Fibroblast of lung (primary cell): ENCODE measurements around the gene SEC24C. TPM values are rescaled to one million over a fixed set of nuclear protein-coding genes. Genes with fewer than 3 reads are reported as not detected.
A peak's percentile ranks its signal among the peaks of the same experiment; 100 is the strongest.

Experiments used
- DNase-seq, 2 donors: peaks; one replicate each; pipeline versions ENCODE4 v3.0.0 to v3.0.0-alpha.2; 2010; ENCODE audit warnings: low read depth in 2 of 2
- H2AFZ ChIP-seq: 2 replicates; pipeline ENCODE4 v1.5.1; 2012; ENCODE audit warnings: low read length, control low read depth, inconsistent platforms
- H3K27ac ChIP-seq: 2 replicates; pipeline ENCODE4 v1.5.1; 2011; ENCODE audit warnings: low read length, control low read depth; ENCODE audit not compliant: insufficient read depth
- H3K27me3 ChIP-seq: 2 replicates; pipeline ENCODE4 v1.5.1; 2011; ENCODE audit warnings: mild to moderate bottlenecking, low read length; ENCODE audit not compliant: control insufficient read depth, insufficient read depth
- H3K36me3 ChIP-seq: 2 replicates; pipeline ENCODE4 v1.5.1; 2011; ENCODE audit warnings: low read length; ENCODE audit not compliant: control insufficient read depth, insufficient read depth
- H3K4me1 ChIP-seq: 2 replicates; pipeline ENCODE4 v1.5.1; 2011; ENCODE audit warnings: low read length; ENCODE audit not compliant: control insufficient read depth, insufficient read depth; ENCODE audit errors: extremely low read depth
- H3K4me2 ChIP-seq: 2 replicates; pipeline ENCODE4 v1.5.1; 2011; ENCODE audit warnings: low read length, control low read depth; ENCODE audit not compliant: insufficient read depth; ENCODE audit errors: extremely low read depth
- H3K4me3 ChIP-seq, 4 experiments: fragments of 200-600 bp in 1 of 4; sonication (generic) in 1 of 4; replicated peaks in 1 of 4; 2 replicates each; pipeline ENCODE4 v1.5.1; 2011 to 2016; ENCODE audit warnings: low read length in 4 of 4, low read depth in 3 of 4, mild to moderate bottlenecking in 3 of 4, control low read depth in 2 of 4, inconsistent platforms in 1 of 4, mixed read lengths in 1 of 4; ENCODE audit not compliant: insufficient read depth in 1 of 4; ENCODE audit errors: control extremely low read depth in 1 of 4
- H3K79me2 ChIP-seq: 2 replicates; pipeline ENCODE4 v1.5.1; 2012; ENCODE audit warnings: mild to moderate bottlenecking, low read length, inconsistent platforms; ENCODE audit not compliant: control insufficient read depth, insufficient read depth
- H3K9ac ChIP-seq: 2 replicates; pipeline ENCODE4 v1.5.1; 2011; ENCODE audit warnings: mild to moderate bottlenecking, low read length, control low read depth; ENCODE audit not compliant: insufficient read depth
- H3K9me3 ChIP-seq: 2 replicates; pipeline ENCODE4 v1.5.1; 2012; ENCODE audit warnings: low read depth, low read length; ENCODE audit not compliant: control insufficient read depth, insufficient read depth
- H4K20me1 ChIP-seq: 2 replicates; pipeline ENCODE4 v1.5.1; 2011; ENCODE audit warnings: low read length; ENCODE audit not compliant: control insufficient read depth, insufficient read depth; ENCODE audit errors: extremely low read depth
- EZH2 ChIP-seq: IDR thresholded peaks from 2 replicates; pipeline ENCODE4 v1.5.1; 2012; ENCODE audit warnings: low read length, control low read depth, mild to moderate bottlenecking; ENCODE audit errors: missing control alignments
- polyA plus RNA-seq, 2 donors: library from polyadenylated mRNA; depleted of rRNA in 1 of 2; stranded (reverse) in 1 of 2; unstranded in 1 of 2; fragments of >200 nt; gene quantifications; 2 replicates each; pipeline ENCODE4 v1.2.1, GENCODE V29; 2011 to 2012; ENCODE audit warnings: missing spikeins in 1 of 2
- total RNA-seq: library from RNA; depleted of rRNA; stranded (reverse); fragments of >200 nt; gene quantifications from 2 replicates; pipeline ENCODE4 v1.2.1, GENCODE V29; 2014
- TF ChIP-seq, protein P1 (sequence below), 2 donors: IDR thresholded peaks in 1 of 2; conservative IDR thresholded peaks in 1 of 2; 1 replicate in 1 of 2; 2 replicates in 1 of 2; pipeline ENCODE4 v1.5.1; 2011 to 2012; ENCODE audit warnings: low read length in 2 of 2, control low read depth in 1 of 2, inconsistent platforms in 1 of 2, low read depth in 1 of 2, mild to moderate bottlenecking in 1 of 2

Gene SEC24C
- total and polyA plus RNA-seq, 2 donors (not counting 1 experiment from before 2014, with no cell fraction given) = 58.0 to 60.4 TPM

DNA sequence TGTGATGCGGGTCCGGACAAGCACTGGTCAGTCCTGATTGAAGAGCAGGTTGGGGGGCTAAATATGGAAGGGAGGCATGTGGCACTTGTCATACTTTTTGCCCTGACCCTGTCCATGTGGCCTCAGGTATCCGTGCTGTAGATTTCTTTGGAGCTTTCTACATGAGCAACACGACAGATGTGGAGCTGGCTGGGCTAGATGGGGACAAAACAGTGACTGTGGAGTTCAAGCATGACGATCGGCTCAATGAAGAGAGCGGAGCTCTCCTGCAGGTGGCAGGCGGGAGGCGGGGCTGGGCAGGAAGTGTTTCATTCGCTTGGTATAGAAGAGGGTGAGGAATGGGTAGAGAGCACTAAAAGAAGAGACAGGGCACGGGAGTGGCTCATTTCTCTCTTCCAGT, 24.7 kb downstream of the SEC24C start:
- peaks cover 9% of the 10 kb centered on the region for H3K79me2 ChIP-seq
- TF ChIP-seq, protein P1, sequence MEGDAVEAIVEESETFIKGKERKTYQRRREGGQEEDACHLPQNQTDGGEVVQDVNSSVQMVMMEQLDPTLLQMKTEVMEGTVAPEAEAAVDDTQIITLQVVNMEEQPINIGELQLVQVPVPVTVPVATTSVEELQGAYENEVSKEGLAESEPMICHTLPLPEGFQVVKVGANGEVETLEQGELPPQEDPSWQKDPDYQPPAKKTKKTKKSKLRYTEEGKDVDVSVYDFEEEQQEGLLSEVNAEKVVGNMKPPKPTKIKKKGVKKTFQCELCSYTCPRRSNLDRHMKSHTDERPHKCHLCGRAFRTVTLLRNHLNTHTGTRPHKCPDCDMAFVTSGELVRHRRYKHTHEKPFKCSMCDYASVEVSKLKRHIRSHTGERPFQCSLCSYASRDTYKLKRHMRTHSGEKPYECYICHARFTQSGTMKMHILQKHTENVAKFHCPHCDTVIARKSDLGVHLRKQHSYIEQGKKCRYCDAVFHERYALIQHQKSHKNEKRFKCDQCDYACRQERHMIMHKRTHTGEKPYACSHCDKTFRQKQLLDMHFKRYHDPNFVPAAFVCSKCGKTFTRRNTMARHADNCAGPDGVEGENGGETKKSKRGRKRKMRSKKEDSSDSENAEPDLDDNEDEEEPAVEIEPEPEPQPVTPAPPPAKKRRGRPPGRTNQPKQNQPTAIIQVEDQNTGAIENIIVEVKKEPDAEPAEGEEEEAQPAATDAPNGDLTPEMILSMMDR (conservative IDR thresholded peaks at IDR 0.05 in 1 of 2, IDR thresholded peaks at IDR 0.05 in 1 of 2; ENCODE audit: low read depth in 1 of 2, low read length in 2 of 2) = no peak
- TF ChIP-seq EZH2 = no peak
- no peak overlapping the region for H3K4me3 ChIP-seq
- H3K9ac ChIP-seq = no peak overlapping the region
- H3K4me1 ChIP-seq = peaks cover 3% of the 10 kb centered on the region
- DNase-seq = no peak
- no peaks in the 10 kb centered on the region for H3K27me3 ChIP-seq
- no peaks in the 10 kb centered on the region for H3K9me3 ChIP-seq
- no peaks in the 10 kb centered on the region for H4K20me1 ChIP-seq
- H3K27ac ChIP-seq = no peak overlapping the region
- peaks cover 37% of the 10 kb centered on the region for H3K36me3 ChIP-seq
- no peak overlapping the region for H3K4me2 ChIP-seq
- no peak overlapping the region for H2AFZ ChIP-seq

DNA sequence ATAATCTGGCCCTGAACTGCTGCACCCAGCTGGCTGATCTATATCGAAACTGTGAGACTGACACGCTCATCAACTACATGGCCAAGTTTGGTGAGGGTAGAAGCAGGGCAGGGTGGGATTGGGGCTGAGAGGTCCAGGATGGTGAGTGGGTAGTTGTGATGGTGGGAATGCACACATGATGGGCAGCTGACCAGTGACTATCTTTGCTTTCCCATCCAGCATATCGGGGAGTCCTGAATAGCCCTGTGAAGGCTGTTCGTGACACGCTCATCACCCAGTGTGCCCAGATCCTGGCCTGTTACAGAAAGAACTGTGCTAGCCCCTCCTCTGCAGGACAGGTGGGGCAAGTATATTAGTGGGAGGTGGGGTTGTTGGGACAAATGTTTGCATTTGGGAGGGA, 25.2 kb downstream of the SEC24C start:
- Histone ChIP-seq H3K79me2 (peaks cover 14% of the 10 kb centered on the region), H3K4me2 (no peak overlapping the region), H3K9me3 (no peaks in the 10 kb centered on the region), H3K4me1 (peaks cover 6% of the 10 kb centered on the region), H3K4me3 (no peak overlapping the region), H3K36me3 (peaks cover 37% of the 10 kb centered on the region), H3K27ac (no peak overlapping the region), H3K9ac (no peak overlapping the region), H2AFZ (no peak overlapping the region), H3K27me3 (no peaks in the 10 kb centered on the region), H4K20me1 (no peaks in the 10 kb centered on the region)
- TF ChIP-seq EZH2 = no peak
- TF ChIP-seq, protein P1 (conservative IDR thresholded peaks at IDR 0.05 in 1 of 2, IDR thresholded peaks at IDR 0.05 in 1 of 2; ENCODE audit: low read depth in 1 of 2, low read length in 2 of 2) = no peak
- DNase-seq = no peak

DNA sequence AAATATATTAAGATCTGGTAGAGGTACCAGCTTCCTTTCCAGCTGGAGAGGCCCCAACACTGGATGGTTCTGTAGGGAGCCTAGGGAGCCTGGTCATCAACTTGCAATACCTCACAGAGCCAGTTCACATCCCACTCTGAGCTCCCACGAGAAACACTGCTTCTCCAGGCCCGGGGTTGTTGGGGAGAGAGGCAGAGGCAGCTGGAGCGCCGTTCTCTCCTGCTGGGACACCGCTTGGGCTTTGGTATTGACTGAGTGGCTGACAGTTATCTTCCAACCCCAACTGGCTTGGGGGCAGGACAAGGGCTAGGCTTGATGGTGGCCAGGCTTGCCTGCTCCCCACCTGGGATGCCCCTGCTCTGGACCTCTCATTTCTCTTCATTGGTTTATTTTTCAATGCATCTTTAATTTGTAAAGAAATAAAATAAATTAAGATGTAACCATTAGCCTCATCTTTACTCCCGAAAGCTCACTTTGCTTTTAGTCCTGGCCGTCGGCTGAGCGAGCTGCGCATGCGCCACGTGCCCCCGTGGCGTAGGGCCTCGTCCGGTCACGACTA, 27.6 kb downstream of the SEC24C start:
- H4K20me1 ChIP-seq = no peaks in the 10 kb centered on the region
- H3K27ac ChIP-seq = peak overlapping the region; percentile 96
- H3K36me3 ChIP-seq = peaks cover 27% of the 10 kb centered on the region
- H3K4me1 ChIP-seq = peaks cover 15% of the 10 kb centered on the region
- peak overlapping the region; percentile 95 for H3K9ac ChIP-seq
- TF ChIP-seq, protein P1 (conservative IDR thresholded peaks at IDR 0.05 in 1 of 2, IDR thresholded peaks at IDR 0.05 in 1 of 2; ENCODE audit: low read depth in 1 of 2, low read length in 2 of 2) = no peak
- no peak for TF ChIP-seq EZH2
- peak overlapping the region; percentile 100 for H3K4me2 ChIP-seq
- no peaks in the 10 kb centered on the region for H3K9me3 ChIP-seq
- peak overlapping the region; percentile 82 to 91 (median 89) for H3K4me3 ChIP-seq
- peak overlapping the region; percentile 18 for H2AFZ ChIP-seq
- DNase-seq = peak in 1 of 2 donors; percentile 80
- H3K27me3 ChIP-seq = no peaks in the 10 kb centered on the region
- H3K79me2 ChIP-seq = peaks cover 35% of the 10 kb centered on the region
